Neural cell (in vitro differentiated cells): ENCODE results near the gene CUX1. TPM values are rescaled to one million over a fixed set of nuclear protein-coding genes. Genes with fewer than 3 reads are reported as not detected.
"Not testable (repeated sequence)": the region's sequence is repeated elsewhere in the genome, so short reads cannot be mapped to it uniquely, and the experiment has no call there.

Experiments
- H2AFZ ChIP-seq: fragments of 200-600, 300-800 bp; sonication (generic), shearing (Covaris generic); 2 replicates; pipeline ENCODE4 v1.6.0; 2014; ENCODE audit warnings: low read depth, mild to moderate bottlenecking, antibody characterized with exemption, low read length, moderate library complexity
- H3F3A ChIP-seq: fragments of 200-600 bp; shearing (Covaris generic); 2 replicates; pipeline ENCODE4 v1.6.1; 2016; ENCODE audit warnings: mild to moderate bottlenecking, moderate library complexity, mixed read lengths, antibody characterized with exemption, low read length; ENCODE audit not compliant: insufficient read depth, poor library complexity, severe bottlenecking
- H3K27ac ChIP-seq: fragments of 200-600, 300-800 bp; sonication (generic), shearing (Covaris generic); 2 replicates; pipeline ENCODE4 v1.5.1; 2014; ENCODE audit warnings: mild to moderate bottlenecking, low read length, moderate library complexity
- H3K27me3 ChIP-seq: fragments of 300-800, 200-600 bp; sonication (generic), shearing (Covaris generic); 2 replicates; pipeline ENCODE4 v1.6.0; 2014; ENCODE audit warnings: mild to moderate bottlenecking, low read depth, low read length, moderate library complexity; ENCODE audit not compliant: insufficient read depth
- H3K36me3 ChIP-seq: fragments of 300-800, 200-600 bp; sonication (generic), shearing (Covaris generic); 2 replicates; pipeline ENCODE4 v1.5.1; 2014; ENCODE audit warnings: mild to moderate bottlenecking, antibody characterized with exemption, low read length, moderate library complexity; ENCODE audit not compliant: insufficient read depth
- H3K4me2 ChIP-seq: fragments of 300-800, 200-600 bp; sonication (generic), shearing (Covaris generic); 2 replicates; pipeline ENCODE4 v1.6.0; 2014; ENCODE audit warnings: mild to moderate bottlenecking, low read length
- H3K4me3 ChIP-seq: fragments of 300-800, 200-600 bp; sonication (generic), shearing (Covaris generic); 2 replicates; pipeline ENCODE4 v1.5.1; 2014; ENCODE audit warnings: mild to moderate bottlenecking, low read length, moderate library complexity
- H3K79me2 ChIP-seq: fragments of 200-600 bp; shearing (Covaris generic); replicated peaks from 2 replicates; pipeline ENCODE4 v1.6.0; 2014; ENCODE audit warnings: mild to moderate bottlenecking, low read length, moderate library complexity; ENCODE audit not compliant: insufficient read depth
- H3K9ac ChIP-seq: fragments of 300-800, 200-600 bp; sonication (generic), shearing (Covaris generic); 2 replicates; pipeline ENCODE4 v1.6.1; 2016; ENCODE audit warnings: mild to moderate bottlenecking, low read length, mixed read lengths
- H3K9me2 ChIP-seq: fragments of 200-600 bp; shearing (Covaris generic); 2 replicates; pipeline ENCODE4 v1.6.1; 2016; ENCODE audit warnings: mild to moderate bottlenecking, low read length, mixed read lengths; ENCODE audit not compliant: insufficient read depth
- H3K9me3 ChIP-seq: fragments of 200-600, 300-800 bp; sonication (generic), shearing (Covaris generic); 2 replicates; pipeline ENCODE4 v1.6.1; 2016; ENCODE audit warnings: mild to moderate bottlenecking, mixed run types, low read length, moderate library complexity, mixed read lengths
- H4K20me1 ChIP-seq: fragments of 200-600 bp; shearing (Covaris generic); 2 replicates; pipeline ENCODE4 v1.6.1; 2016; ENCODE audit warnings: mild to moderate bottlenecking, mixed run types; ENCODE audit not compliant: insufficient read depth
- EP300 ChIP-seq: fragments of 450-650 bp; conservative IDR thresholded peaks from 2 replicates; pipeline ENCODE4 v1.6.1; 2014; ENCODE audit warnings: antibody characterized with exemption, mild to moderate bottlenecking, moderate library complexity; ENCODE audit not compliant: poor library complexity, severe bottlenecking
- EZH2 ChIP-seq: fragments of 200-600, 300-800 bp; shearing (Covaris generic), sonication (generic); IDR thresholded peaks from 2 replicates; pipeline ENCODE4 v1.6.1; 2014; ENCODE audit warnings: antibody characterized with exemption, low read length, borderline replicate concordance, mild to moderate bottlenecking; ENCODE audit not compliant: insufficient read depth, poor library complexity, severe bottlenecking
- MXI1 ChIP-seq: fragments of 450-650 bp; conservative IDR thresholded peaks from 2 replicates; pipeline ENCODE4 v1.6.1; 2014; ENCODE audit warnings: antibody characterized with exemption, mild to moderate bottlenecking; ENCODE audit not compliant: poor library complexity, severe bottlenecking
- POLR2AphosphoS5 ChIP-seq: IDR thresholded peaks from 2 replicates; pipeline ENCODE4 v1.6.1; 2012
- RAD21 ChIP-seq: fragments of 450-650 bp; conservative IDR thresholded peaks from 2 replicates; pipeline ENCODE4 v1.6.1; 2014; ENCODE audit warnings: antibody characterized with exemption, mild to moderate bottlenecking, moderate library complexity
- SMC3 ChIP-seq: fragments of 450-650 bp; conservative IDR thresholded peaks from 2 replicates; pipeline ENCODE4 v1.6.1; 2014; ENCODE audit warnings: antibody characterized with exemption, mild to moderate bottlenecking, moderate library complexity; ENCODE audit not compliant: poor library complexity
- TAF1 ChIP-seq: IDR thresholded peaks from 2 replicates; pipeline ENCODE4 v1.6.1; 2012; ENCODE audit warnings: low read depth
- polyA plus RNA-seq: library from polyadenylated mRNA; depleted of rRNA; stranded (reverse); fragments of >200 nt; gene quantifications from 2 replicates; pipeline ENCODE4 v1.2.3, GENCODE V29; 2014
- TF ChIP-seq, protein P1 (sequence below): IDR thresholded peaks from 2 replicates; pipeline ENCODE4 v1.6.1; 2012; ENCODE audit warnings: borderline replicate concordance
- TF ChIP-seq, protein P2 (sequence below): fragments of 450-650 bp; IDR thresholded peaks from 2 replicates; pipeline ENCODE4 v1.5.1; 2014; ENCODE audit warnings: antibody characterized with exemption, mild to moderate bottlenecking, moderate library complexity; ENCODE audit not compliant: poor library complexity, severe bottlenecking

CUX1 gene
- polyA plus RNA-seq, 1 donor from 2014 or later: 26.6 TPM

DNA sequence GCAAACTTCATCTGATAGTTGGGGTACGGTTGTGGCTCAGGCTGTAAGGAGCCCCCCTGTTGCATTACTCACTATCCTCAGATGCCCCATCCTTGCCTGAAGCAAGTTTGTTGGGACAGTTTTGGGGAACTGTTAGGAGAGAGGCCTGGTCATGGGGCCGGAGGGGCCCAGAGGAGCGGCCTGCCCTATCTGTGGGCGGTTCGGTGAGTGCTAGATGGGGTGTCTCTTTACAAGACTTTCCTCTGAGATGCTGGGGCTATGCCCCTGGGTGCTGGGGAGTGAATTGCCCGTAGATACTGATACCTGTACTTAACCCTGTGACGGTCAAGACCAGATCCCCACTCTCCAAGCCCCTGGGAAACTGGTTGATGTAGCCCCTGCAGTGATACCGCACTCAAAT lies 12.4 kb downstream of the CUX1 start:
- no peak overlapping the region for H2AFZ ChIP-seq
- H3F3A ChIP-seq: no peaks in the 10 kb centered on the region
- H3K9me2 ChIP-seq: no peaks in the 10 kb centered on the region
- no peak overlapping the region for H3K27ac ChIP-seq
- no peaks in the 10 kb centered on the region for H3K36me3 ChIP-seq
- no peak for TF ChIP-seq EP300
- no peak for TF ChIP-seq SMC3
- TF ChIP-seq, protein P1, sequence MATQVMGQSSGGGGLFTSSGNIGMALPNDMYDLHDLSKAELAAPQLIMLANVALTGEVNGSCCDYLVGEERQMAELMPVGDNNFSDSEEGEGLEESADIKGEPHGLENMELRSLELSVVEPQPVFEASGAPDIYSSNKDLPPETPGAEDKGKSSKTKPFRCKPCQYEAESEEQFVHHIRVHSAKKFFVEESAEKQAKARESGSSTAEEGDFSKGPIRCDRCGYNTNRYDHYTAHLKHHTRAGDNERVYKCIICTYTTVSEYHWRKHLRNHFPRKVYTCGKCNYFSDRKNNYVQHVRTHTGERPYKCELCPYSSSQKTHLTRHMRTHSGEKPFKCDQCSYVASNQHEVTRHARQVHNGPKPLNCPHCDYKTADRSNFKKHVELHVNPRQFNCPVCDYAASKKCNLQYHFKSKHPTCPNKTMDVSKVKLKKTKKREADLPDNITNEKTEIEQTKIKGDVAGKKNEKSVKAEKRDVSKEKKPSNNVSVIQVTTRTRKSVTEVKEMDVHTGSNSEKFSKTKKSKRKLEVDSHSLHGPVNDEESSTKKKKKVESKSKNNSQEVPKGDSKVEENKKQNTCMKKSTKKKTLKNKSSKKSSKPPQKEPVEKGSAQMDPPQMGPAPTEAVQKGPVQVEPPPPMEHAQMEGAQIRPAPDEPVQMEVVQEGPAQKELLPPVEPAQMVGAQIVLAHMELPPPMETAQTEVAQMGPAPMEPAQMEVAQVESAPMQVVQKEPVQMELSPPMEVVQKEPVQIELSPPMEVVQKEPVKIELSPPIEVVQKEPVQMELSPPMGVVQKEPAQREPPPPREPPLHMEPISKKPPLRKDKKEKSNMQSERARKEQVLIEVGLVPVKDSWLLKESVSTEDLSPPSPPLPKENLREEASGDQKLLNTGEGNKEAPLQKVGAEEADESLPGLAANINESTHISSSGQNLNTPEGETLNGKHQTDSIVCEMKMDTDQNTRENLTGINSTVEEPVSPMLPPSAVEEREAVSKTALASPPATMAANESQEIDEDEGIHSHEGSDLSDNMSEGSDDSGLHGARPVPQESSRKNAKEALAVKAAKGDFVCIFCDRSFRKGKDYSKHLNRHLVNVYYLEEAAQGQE: no peak
- TF ChIP-seq, protein P2, sequence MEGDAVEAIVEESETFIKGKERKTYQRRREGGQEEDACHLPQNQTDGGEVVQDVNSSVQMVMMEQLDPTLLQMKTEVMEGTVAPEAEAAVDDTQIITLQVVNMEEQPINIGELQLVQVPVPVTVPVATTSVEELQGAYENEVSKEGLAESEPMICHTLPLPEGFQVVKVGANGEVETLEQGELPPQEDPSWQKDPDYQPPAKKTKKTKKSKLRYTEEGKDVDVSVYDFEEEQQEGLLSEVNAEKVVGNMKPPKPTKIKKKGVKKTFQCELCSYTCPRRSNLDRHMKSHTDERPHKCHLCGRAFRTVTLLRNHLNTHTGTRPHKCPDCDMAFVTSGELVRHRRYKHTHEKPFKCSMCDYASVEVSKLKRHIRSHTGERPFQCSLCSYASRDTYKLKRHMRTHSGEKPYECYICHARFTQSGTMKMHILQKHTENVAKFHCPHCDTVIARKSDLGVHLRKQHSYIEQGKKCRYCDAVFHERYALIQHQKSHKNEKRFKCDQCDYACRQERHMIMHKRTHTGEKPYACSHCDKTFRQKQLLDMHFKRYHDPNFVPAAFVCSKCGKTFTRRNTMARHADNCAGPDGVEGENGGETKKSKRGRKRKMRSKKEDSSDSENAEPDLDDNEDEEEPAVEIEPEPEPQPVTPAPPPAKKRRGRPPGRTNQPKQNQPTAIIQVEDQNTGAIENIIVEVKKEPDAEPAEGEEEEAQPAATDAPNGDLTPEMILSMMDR: no peak
- TF ChIP-seq POLR2AphosphoS5: no peak
- no peak for TF ChIP-seq EZH2
- TF ChIP-seq RAD21: no peak
- no peak for TF ChIP-seq MXI1
- no peak for TF ChIP-seq TAF1
- no peak overlapping the region for H3K9ac ChIP-seq
- H3K79me2 ChIP-seq: peaks cover 68% of the 10 kb centered on the region
- no peak overlapping the region for H3K4me2 ChIP-seq
- no peak overlapping the region for H3K4me3 ChIP-seq
- no peaks in the 10 kb centered on the region for H3K9me3 ChIP-seq
- no peaks in the 10 kb centered on the region for H4K20me1 ChIP-seq
- no peaks in the 10 kb centered on the region for H3K27me3 ChIP-seq

DNA sequence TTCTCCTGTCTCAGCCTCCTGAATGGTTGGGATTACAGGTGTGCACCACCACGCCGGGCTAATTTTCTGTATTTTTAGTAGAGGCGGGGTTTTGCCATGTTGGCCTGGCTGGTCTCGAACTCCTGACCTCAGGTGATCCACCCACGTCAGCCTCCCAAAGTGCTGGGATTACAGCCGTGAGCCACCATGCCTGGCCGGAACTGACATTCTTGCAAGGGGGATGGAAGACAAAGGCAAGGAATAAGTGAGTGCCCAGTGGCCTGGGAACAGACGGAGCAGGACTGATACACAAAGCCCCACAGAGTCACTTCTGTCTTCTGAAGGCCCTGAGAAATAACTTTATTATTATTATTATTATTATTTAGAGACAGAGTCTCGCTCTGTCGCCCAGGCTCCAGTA lies 14.0 kb downstream of the CUX1 start:
- H3K4me3 ChIP-seq, H3K9me3 ChIP-seq, H3K27me3 ChIP-seq, H4K20me1 ChIP-seq, H3K4me2 ChIP-seq, H3K27ac ChIP-seq, H3F3A ChIP-seq, H3K9ac ChIP-seq, H2AFZ ChIP-seq, H3K9me2 ChIP-seq, H3K36me3 ChIP-seq: not testable (repeated sequence)
- peaks cover 78% of the 10 kb centered on the region for H3K79me2 ChIP-seq

DNA sequence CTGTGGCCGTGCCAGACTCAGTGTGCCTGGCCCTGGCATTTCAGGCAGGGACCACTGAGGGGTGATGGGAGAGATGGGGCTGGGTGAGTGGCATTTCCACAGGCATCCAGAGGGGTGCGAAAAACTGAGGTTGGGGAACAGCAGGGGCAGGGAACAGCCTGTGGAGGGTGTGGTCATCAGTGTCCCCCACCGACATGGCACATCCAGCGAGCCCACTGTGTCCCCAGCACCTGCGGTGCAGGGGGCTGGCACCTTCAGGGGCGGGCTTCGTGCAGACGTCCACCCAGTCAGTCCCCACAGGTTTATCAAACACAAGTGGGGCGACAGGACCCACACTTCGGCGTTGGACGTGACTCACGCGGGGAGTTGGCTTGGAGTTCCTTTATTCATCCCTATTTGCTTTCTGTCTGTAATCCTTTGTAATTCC lies 14.8 kb downstream of the CUX1 start:
- Histone ChIP-seq H3F3A (no peaks in the 10 kb centered on the region), H4K20me1 (no peaks in the 10 kb centered on the region), H2AFZ (no peak overlapping the region), H3K9me2 (no peaks in the 10 kb centered on the region), H3K27ac (no peak overlapping the region), H3K36me3 (no peaks in the 10 kb centered on the region), H3K27me3 (no peaks in the 10 kb centered on the region), H3K79me2 (peaks cover 78% of the 10 kb centered on the region), H3K4me2 (no peak overlapping the region), H3K9ac (no peak overlapping the region), H3K9me3 (no peaks in the 10 kb centered on the region), H3K4me3 (no peak overlapping the region)
- TF ChIP-seq EZH2: no peak
- TF ChIP-seq MXI1: no peak
- TF ChIP-seq RAD21: no peak
- TF ChIP-seq EP300: no peak
- no peak for TF ChIP-seq TAF1
- TF ChIP-seq POLR2AphosphoS5: no peak
- TF ChIP-seq SMC3: no peak
- TF ChIP-seq, protein P1: no peak
- TF ChIP-seq, protein P2: no peak
